Right lobe of liver (tissue), 4 donors: Measurements from ENCODE around the gene ZDHHC12.

Experiments used
- POLR2A ChIP-seq: fragments of 450-650 bp; IDR thresholded peaks from one replicate; pipeline ENCODE4 v1.6.1; 2017; ENCODE audit warnings: antibody characterized with exemption, mild to moderate bottlenecking
- TF ChIP-seq, protein P1 (sequence below), 4 donors: fragments of 200-600 bp in 3 of 4; fragments of 450-650 bp in 1 of 4; IDR thresholded peaks; one replicate each; pipeline versions ENCODE4 v1.5.1 to v1.8.0; 2016 to 2022; ENCODE audit warnings: antibody characterized with exemption in 4 of 4, mild to moderate bottlenecking in 2 of 4
- donor health status: DM: no; HTN: no; CAD: no.
- donor health status: DM: no; HTN: no; CAD: no.
- donor health status: DM: no; HTN: yes; CAD: no.

DNA sequence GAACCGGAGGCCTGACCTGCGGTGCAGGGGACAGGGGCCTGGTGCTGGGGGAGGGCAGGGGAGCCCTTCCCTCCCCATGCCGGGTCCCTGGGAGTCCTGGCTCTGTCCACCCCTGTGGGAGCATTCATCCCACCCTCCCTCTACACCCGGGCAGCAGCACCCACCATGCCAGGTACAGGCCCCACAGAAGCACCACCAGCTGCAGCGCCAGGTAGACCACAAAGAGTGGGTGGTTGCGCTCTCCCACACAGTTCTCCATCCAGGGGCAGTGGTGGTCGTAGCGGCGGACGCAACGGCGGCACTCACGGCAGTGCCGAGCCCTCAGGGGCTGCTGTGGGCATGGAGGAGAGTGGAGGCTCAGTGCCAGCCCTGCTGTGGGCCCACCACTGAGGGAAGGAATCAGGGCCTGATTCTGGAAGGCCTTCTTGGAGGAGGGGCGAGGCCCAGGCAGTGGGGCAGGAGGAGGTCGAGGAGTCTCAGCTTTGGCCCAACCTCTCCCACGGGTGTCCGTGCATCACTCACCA is 2.4 kb downstream of the ZDHHC12 start:
- TF ChIP-seq, protein P1, sequence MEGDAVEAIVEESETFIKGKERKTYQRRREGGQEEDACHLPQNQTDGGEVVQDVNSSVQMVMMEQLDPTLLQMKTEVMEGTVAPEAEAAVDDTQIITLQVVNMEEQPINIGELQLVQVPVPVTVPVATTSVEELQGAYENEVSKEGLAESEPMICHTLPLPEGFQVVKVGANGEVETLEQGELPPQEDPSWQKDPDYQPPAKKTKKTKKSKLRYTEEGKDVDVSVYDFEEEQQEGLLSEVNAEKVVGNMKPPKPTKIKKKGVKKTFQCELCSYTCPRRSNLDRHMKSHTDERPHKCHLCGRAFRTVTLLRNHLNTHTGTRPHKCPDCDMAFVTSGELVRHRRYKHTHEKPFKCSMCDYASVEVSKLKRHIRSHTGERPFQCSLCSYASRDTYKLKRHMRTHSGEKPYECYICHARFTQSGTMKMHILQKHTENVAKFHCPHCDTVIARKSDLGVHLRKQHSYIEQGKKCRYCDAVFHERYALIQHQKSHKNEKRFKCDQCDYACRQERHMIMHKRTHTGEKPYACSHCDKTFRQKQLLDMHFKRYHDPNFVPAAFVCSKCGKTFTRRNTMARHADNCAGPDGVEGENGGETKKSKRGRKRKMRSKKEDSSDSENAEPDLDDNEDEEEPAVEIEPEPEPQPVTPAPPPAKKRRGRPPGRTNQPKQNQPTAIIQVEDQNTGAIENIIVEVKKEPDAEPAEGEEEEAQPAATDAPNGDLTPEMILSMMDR (IDR thresholded peaks at IDR 0.05): no peak
- no peak for TF ChIP-seq POLR2A
